ENCODE data around the gene SYT11. TPM values are rescaled to one million over a fixed set of nuclear protein-coding genes. Genes with fewer than 3 reads are reported as not detected.
"Not testable (repeated sequence)": the region's sequence is repeated elsewhere in the genome, so short reads cannot be mapped to it uniquely, and the experiment has no call there.

Gene SYT11
- total and polyA plus RNA-seq, 2 experiments from 2014 or later = 0.39 to 2.0 TPM

DNA sequence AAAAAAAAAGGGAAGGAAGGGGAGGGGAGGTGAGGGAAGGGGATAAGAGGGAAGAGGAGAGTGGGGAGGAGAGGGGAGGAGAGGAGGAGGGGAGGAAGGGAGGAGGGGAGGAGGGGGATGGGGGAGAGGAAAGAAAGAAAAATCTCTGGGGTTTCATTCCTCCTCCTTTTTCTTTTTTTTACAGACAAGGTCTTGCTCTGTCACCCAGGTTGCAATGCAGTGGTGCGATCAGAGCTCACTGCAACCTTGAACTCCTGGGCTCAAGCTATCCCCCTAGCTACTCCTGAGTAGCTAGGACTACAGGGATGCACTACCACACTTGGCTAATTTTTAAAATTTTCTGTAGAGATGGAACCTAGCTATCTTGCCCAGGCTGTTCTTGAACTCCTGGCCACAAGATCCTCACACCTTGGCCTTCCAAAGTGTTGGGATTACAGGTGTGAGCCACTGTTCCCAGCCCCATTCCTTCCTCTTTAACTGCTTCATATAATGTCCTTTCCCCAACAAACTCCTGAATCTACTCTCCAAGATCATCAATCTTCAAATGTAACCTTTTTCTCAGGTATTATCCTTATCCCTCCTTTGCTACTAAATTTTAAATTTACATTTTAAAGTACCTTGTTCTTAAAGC is 25.6 kb upstream of the SYT11 start:
- no peak for DNase-seq (ENCODE audit: low spot score)
- Histone ChIP-seq H3K4me3 (no peak overlapping the region), H3K9me3 (ENCODE audit: low read depth) (no peaks in the 10 kb centered on the region), H3K4me1 (ENCODE audit: insufficient read depth) (no peaks in the 10 kb centered on the region), H3K9me2 (replicated peaks; ENCODE audit: insufficient read depth) (no peaks in the 10 kb centered on the region), H2AFZ (no peak overlapping the region), H4K20me1 (ENCODE audit: insufficient read depth, poor library complexity, severe bottlenecking) (no peaks in the 10 kb centered on the region), H3K79me2 (peaks cover 39% of the 10 kb centered on the region), H3K27ac (no peak overlapping the region), H3K27me3 (no peaks in the 10 kb centered on the region), H3K36me3 (replicated peaks; ENCODE audit: insufficient read depth, low read depth) (no peaks in the 10 kb centered on the region), H3K4me2 (no peak overlapping the region)
- TF ChIP-seq EZH2phosphoT487 (IDR thresholded peaks at IDR 0.05; ENCODE audit: low read depth, severe bottlenecking, unreplicated experiment) = no peak
- no peak for TF ChIP-seq EZH2 (IDR thresholded peaks at IDR 0.05; ENCODE audit: borderline replicate concordance)
- TF ChIP-seq, protein P1, sequence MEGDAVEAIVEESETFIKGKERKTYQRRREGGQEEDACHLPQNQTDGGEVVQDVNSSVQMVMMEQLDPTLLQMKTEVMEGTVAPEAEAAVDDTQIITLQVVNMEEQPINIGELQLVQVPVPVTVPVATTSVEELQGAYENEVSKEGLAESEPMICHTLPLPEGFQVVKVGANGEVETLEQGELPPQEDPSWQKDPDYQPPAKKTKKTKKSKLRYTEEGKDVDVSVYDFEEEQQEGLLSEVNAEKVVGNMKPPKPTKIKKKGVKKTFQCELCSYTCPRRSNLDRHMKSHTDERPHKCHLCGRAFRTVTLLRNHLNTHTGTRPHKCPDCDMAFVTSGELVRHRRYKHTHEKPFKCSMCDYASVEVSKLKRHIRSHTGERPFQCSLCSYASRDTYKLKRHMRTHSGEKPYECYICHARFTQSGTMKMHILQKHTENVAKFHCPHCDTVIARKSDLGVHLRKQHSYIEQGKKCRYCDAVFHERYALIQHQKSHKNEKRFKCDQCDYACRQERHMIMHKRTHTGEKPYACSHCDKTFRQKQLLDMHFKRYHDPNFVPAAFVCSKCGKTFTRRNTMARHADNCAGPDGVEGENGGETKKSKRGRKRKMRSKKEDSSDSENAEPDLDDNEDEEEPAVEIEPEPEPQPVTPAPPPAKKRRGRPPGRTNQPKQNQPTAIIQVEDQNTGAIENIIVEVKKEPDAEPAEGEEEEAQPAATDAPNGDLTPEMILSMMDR (IDR thresholded peaks at IDR 0.05; ENCODE audit: poor library complexity) = no peak
- WGBS (ENCODE audit: low lambda C conversion rate, missing lambda C conversion rate) = 100% methylated on average over 1 of the region's 1 CpG

DNA sequence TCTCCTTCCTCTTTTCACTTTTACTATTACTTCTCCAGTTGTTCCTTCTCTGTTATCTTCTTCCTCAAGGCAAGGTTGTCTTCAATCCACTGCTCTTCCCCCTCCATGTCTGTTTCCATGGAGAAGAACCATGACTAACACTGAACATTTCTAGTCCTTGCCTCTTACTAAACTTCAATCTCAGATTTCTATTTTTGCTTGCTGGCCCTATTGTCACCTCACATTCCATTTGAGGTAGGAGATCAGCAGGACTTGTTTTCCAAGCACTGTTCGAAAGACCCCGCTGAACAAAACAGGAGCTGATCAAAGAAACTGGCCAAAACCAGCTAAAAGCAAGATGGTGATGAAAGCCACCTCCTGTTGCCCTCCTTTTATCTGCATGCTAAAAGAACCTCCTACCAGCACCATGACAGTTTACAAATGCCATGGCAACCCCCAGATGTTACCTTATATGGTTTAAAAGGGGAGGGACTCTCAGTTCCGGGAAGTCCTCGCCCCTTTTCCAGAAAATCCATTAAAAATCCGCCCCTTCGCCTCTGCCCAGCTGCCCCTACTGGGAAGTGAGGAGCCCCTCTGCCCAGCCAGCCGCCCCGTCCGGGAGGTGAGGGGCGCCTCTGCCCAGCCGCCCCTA is 25.0 kb upstream of the SYT11 start:
- H3K9me2 ChIP-seq (replicated peaks; ENCODE audit: insufficient read depth) = no peaks in the 10 kb centered on the region

DNA sequence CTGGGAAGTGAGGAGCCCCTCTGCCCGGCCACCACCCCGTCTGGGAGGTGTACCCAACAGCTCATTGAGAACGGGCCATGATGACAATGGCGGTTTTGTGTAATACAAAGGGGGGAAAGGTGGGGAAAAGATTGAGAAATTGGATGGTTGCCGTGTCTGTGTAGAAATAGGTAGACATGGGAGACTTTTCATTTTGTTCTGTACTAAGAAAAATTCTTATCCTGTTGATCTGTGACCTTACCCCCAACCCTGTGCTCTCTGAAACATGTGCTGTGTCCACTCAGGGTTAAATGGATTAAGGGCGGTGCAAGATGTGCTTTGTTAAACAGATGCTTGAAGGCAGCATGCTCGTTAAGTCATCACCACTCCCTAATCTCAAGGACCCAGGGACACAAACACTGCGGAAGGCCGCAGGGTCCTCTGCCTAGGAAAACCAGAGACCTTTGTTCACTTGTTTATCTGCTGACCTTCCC is 24.4 kb upstream of the SYT11 start:
- not testable (repeated sequence) for H3K9me3 ChIP-seq (ENCODE audit: low read depth); H3K9me2 ChIP-seq (replicated peaks; ENCODE audit: insufficient read depth); H3K4me2 ChIP-seq; H3K4me3 ChIP-seq; DNase-seq (ENCODE audit: low spot score); H3K27me3 ChIP-seq; H4K20me1 ChIP-seq (ENCODE audit: insufficient read depth, poor library complexity, severe bottlenecking); H2AFZ ChIP-seq; H3K27ac ChIP-seq; H3K36me3 ChIP-seq (replicated peaks; ENCODE audit: insufficient read depth, low read depth); H3K4me1 ChIP-seq (ENCODE audit: insufficient read depth)
- peaks cover 49% of the 10 kb centered on the region for H3K79me2 ChIP-seq
- WGBS (ENCODE audit: low lambda C conversion rate, missing lambda C conversion rate) = 82% methylated on average over 9 of the region's 9 CpGs

More for the DNA sequence above, 25.0 kb upstream of the SYT11 start:
- Histone ChIP-seq H3K4me3 (no peak overlapping the region), H3K27me3 (no peaks in the 10 kb centered on the region), H3K79me2 (peaks cover 45% of the 10 kb centered on the region), H3K36me3 (replicated peaks; ENCODE audit: insufficient read depth, low read depth) (no peaks in the 10 kb centered on the region), H2AFZ (no peak overlapping the region), H3K9me3 (ENCODE audit: low read depth) (no peaks in the 10 kb centered on the region), H3K27ac (no peak overlapping the region), H3K4me1 (ENCODE audit: insufficient read depth) (no peaks in the 10 kb centered on the region), H4K20me1 (ENCODE audit: insufficient read depth, poor library complexity, severe bottlenecking) (no peaks in the 10 kb centered on the region), H3K4me2 (no peak overlapping the region)
- TF ChIP-seq EZH2phosphoT487 (IDR thresholded peaks at IDR 0.05; ENCODE audit: low read depth, severe bottlenecking, unreplicated experiment) = no peak
- no peak for TF ChIP-seq EZH2 (IDR thresholded peaks at IDR 0.05; ENCODE audit: borderline replicate concordance)
- TF ChIP-seq, protein P1 (IDR thresholded peaks at IDR 0.05; ENCODE audit: poor library complexity) = no peak
- no peak for DNase-seq (ENCODE audit: low spot score)
- WGBS (ENCODE audit: low lambda C conversion rate, missing lambda C conversion rate) = 97% methylated on average over 8 of the region's 11 CpGs

DNA sequence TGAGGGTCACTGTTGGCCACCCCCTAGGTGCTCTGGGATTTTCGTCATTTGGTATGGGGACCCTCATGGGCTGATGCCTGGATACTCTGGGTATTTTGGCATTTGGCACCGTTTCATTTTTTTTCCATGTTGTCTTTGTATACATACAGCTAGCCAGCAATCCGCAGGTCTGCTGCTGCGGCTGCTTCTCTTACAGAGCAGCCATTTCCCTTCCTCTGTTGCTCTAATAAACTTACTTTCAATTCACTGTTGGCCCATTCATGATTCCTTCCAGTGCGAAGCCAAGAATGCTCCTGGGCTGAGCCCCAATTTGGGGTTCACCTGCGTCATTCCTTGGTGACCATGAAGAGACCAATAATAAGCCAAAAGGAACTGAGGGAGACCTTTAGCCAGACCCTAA is 23.8 kb upstream of the SYT11 start:
- H3K79me2 ChIP-seq = peaks cover 52% of the 10 kb centered on the region
- no peak overlapping the region for H3K27ac ChIP-seq
- no peak for DNase-seq (ENCODE audit: low spot score)
- H3K27me3 ChIP-seq = no peaks in the 10 kb centered on the region
- no peak overlapping the region for H2AFZ ChIP-seq
- no peaks in the 10 kb centered on the region for H3K36me3 ChIP-seq (replicated peaks; ENCODE audit: insufficient read depth, low read depth)
- H4K20me1 ChIP-seq (ENCODE audit: insufficient read depth, poor library complexity, severe bottlenecking) = no peaks in the 10 kb centered on the region
- no peak overlapping the region for H3K4me3 ChIP-seq
- H3K4me1 ChIP-seq (ENCODE audit: insufficient read depth) = no peaks in the 10 kb centered on the region
- H3K4me2 ChIP-seq = no peak overlapping the region
- no peaks in the 10 kb centered on the region for H3K9me2 ChIP-seq (replicated peaks; ENCODE audit: insufficient read depth)
- TF ChIP-seq EZH2phosphoT487 (IDR thresholded peaks at IDR 0.05; ENCODE audit: low read depth, severe bottlenecking, unreplicated experiment) (no peak), EZH2 (IDR thresholded peaks at IDR 0.05; ENCODE audit: borderline replicate concordance) (no peak)
- TF ChIP-seq, protein P1 (IDR thresholded peaks at IDR 0.05; ENCODE audit: poor library complexity) = no peak
- WGBS (ENCODE audit: low lambda C conversion rate, missing lambda C conversion rate) = 86% methylated on average over 6 of the region's 6 CpGs
- H3K9me3 ChIP-seq (ENCODE audit: low read depth) = no peaks in the 10 kb centered on the region
